C4-2B (cell line): ENCODE data around the gene USP36.
"Not testable (repeated sequence)": the region's sequence is repeated elsewhere in the genome, so short reads cannot be mapped to it uniquely, and the experiment has no call there.

ENCODE experiments used
- H3K27ac ChIP-seq: fragments of 450-650 bp; 2 replicates; pipeline ENCODE4 v1.5.1; 2017
- CTCF ChIP-seq: fragments of 450-650 bp; conservative IDR thresholded peaks from 2 replicates; pipeline ENCODE4 v1.5.1; 2017; ENCODE audit warnings: mild to moderate bottlenecking
- ZFX ChIP-seq: fragments of 450-650 bp; IDR thresholded peaks from 2 replicates; pipeline ENCODE4 v1.6.1; 2017

The USP36 gene

DNA sequence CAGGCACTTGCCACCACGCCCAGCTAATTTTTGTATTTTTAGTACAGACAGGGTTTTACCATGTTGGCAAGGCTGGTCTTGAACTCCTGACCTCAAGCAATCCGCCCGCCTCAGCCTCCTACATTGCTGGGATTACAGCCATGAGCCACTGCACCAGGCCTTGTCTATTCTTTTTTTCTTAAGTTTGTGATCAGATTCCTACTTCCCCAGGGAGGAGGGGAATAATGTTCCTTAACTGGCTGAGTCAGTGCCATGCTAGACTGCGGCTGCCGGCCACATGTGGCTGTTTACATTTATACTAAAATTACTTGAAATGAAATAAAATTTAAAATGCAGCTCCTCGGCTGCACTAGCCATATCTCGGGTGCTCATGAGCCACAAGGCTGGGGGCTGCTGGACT lies 27.8 kb upstream of the USP36 start:
- no peak for TF ChIP-seq CTCF
- no peak overlapping the region for H3K27ac ChIP-seq

DNA sequence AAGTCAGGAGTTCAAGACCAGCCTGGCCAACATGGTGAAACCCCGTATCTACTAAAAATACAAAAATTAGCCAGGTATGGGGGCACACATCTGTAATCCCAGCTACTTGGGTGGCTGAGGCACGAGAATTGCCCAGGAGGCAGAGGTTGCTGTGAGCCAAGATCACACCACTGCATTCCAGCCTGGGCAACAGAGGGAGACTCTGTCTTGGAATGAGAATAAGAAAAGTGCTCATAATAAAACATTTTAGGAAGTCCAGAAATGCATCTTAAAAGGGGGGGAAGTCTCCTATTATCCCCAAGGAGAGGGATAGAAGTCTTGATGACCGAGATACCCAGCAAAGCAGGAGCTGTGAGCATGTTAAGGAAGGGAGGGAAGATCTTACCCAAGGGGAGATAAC lies 26.4 kb upstream of the USP36 start:
- H3K27ac ChIP-seq, result not testable (repeated sequence)

GRCh38 chr17:78865682-78866390 lies 25.2 kb upstream of the USP36 start:
- peak; percentile 97 for TF ChIP-seq CTCF
- TF ChIP-seq ZFX, result no peak
- no peak overlapping the region; the same call in 1 of the 2 replicates for H3K27ac ChIP-seq

- TF ChIP-seq ZFX, result no peak
- TF ChIP-seq CTCF, result no peak
- no peak overlapping the region for H3K27ac ChIP-seq
These were observed 23.5 kb upstream of the USP36 start for GRCh38 chr17:78864117-78864516.

- H3K27ac ChIP-seq, result no peak overlapping the region
- TF ChIP-seq CTCF, result no peak
- no peak for TF ChIP-seq ZFX
These were observed 21.7 kb upstream of the USP36 start for GRCh38 chr17:78862073-78863023.

DNA sequence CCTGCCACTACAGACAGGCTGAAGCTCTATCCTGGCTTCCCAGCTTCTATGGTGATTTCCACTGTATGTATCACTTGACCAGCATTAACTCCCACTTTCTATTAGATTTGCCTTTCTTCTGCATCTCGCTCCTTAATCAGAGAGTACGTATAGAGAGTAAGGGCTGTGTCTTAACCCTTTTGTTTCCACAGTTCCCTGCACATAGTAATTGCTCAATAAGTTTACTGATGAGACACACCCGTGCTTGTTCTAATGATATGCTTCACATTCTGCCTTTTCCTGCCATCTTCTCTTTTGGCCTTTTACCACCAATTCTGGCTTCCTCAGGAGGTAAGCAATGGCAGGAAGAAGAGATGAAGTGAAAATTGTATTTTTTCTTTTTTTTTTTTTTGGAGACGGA lies 20.6 kb upstream of the USP36 start:
- no peak overlapping the region for H3K27ac ChIP-seq
- TF ChIP-seq ZFX, result no peak
- no peak for TF ChIP-seq CTCF

GRCh38 chr17:78859051-78859450 lies 18.4 kb upstream of the USP36 start:
- H3K27ac ChIP-seq, result no peak overlapping the region
- TF ChIP-seq ZFX, result no peak
- TF ChIP-seq CTCF, result no peak
